ENCODE data around the gene ATP8A2. TPM values are rescaled to one million over a fixed set of nuclear protein-coding genes. Genes with fewer than 3 reads are reported as not detected.

ATP8A2 gene
- polyA plus RNA-seq, 1 donor from 2014 or later = 11.9 TPM

DNA sequence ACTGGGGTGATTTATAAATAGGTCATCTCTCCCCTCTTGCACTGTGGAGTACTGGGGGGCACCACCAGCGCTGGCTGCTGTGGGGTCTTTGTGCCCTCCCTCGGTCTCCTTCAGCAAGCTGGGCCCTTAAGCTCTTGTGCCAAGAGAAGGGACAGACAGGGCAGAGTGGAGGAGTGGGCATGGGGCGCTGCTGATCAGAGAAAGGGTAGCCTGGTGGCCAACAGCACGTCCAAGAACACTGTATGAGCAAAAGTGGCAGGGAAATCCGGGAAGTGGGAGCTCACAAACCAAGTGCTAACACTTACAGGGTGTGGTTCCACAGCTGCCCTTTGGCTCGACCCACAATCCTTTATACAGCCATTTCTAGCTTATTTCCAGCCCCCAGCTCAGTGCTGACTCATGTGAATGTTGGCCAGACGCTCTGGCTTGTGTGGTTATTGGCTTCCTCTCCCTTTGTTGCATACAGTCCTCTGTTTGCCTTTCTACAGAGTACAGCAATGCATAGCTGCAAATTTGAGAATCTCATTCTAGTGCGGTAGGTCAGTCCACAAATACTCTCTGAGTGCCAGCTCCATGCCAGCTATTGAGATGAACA lies 381.3 kb downstream of the ATP8A2 start:
- no peaks in the 10 kb centered on the region for H3K27me3 ChIP-seq (ENCODE audit: insufficient read depth, low read depth, low read length)
- H2AFZ ChIP-seq (ENCODE audit: low read depth, low read length) = no peak overlapping the region
- H3K27ac ChIP-seq (ENCODE audit: low read length) = no peak overlapping the region
- no peak overlapping the region for H3K4me2 ChIP-seq (ENCODE audit: low read length)
- no peak overlapping the region for H3K9ac ChIP-seq (ENCODE audit: low read length)
- H3K9me2 ChIP-seq (ENCODE audit: insufficient read depth, low read length) = no peaks in the 10 kb centered on the region
- no peaks in the 10 kb centered on the region for H4K20me1 ChIP-seq (ENCODE audit: insufficient read depth)
- no peaks in the 10 kb centered on the region for H3K9me3 ChIP-seq (ENCODE audit: low read length)
- TF ChIP-seq EZH2 (IDR thresholded peaks at IDR 0.05; ENCODE audit: borderline replicate concordance, insufficient read depth, low read length, poor library complexity, severe bottlenecking) (no peak), EP300 (conservative IDR thresholded peaks at IDR 0.05; ENCODE audit: poor library complexity, severe bottlenecking) (no peak), RAD21 (conservative IDR thresholded peaks at IDR 0.05) (no peak), POLR2AphosphoS5 (IDR thresholded peaks at IDR 0.05) (no peak), TAF1 (IDR thresholded peaks at IDR 0.05; ENCODE audit: low read depth) (no peak), MXI1 (conservative IDR thresholded peaks at IDR 0.05; ENCODE audit: poor library complexity, severe bottlenecking) (no peak), SMC3 (conservative IDR thresholded peaks at IDR 0.05; ENCODE audit: poor library complexity) (no peak)
- TF ChIP-seq, protein P1, sequence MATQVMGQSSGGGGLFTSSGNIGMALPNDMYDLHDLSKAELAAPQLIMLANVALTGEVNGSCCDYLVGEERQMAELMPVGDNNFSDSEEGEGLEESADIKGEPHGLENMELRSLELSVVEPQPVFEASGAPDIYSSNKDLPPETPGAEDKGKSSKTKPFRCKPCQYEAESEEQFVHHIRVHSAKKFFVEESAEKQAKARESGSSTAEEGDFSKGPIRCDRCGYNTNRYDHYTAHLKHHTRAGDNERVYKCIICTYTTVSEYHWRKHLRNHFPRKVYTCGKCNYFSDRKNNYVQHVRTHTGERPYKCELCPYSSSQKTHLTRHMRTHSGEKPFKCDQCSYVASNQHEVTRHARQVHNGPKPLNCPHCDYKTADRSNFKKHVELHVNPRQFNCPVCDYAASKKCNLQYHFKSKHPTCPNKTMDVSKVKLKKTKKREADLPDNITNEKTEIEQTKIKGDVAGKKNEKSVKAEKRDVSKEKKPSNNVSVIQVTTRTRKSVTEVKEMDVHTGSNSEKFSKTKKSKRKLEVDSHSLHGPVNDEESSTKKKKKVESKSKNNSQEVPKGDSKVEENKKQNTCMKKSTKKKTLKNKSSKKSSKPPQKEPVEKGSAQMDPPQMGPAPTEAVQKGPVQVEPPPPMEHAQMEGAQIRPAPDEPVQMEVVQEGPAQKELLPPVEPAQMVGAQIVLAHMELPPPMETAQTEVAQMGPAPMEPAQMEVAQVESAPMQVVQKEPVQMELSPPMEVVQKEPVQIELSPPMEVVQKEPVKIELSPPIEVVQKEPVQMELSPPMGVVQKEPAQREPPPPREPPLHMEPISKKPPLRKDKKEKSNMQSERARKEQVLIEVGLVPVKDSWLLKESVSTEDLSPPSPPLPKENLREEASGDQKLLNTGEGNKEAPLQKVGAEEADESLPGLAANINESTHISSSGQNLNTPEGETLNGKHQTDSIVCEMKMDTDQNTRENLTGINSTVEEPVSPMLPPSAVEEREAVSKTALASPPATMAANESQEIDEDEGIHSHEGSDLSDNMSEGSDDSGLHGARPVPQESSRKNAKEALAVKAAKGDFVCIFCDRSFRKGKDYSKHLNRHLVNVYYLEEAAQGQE (IDR thresholded peaks at IDR 0.05; ENCODE audit: borderline replicate concordance) = no peak
- TF ChIP-seq, protein P2, sequence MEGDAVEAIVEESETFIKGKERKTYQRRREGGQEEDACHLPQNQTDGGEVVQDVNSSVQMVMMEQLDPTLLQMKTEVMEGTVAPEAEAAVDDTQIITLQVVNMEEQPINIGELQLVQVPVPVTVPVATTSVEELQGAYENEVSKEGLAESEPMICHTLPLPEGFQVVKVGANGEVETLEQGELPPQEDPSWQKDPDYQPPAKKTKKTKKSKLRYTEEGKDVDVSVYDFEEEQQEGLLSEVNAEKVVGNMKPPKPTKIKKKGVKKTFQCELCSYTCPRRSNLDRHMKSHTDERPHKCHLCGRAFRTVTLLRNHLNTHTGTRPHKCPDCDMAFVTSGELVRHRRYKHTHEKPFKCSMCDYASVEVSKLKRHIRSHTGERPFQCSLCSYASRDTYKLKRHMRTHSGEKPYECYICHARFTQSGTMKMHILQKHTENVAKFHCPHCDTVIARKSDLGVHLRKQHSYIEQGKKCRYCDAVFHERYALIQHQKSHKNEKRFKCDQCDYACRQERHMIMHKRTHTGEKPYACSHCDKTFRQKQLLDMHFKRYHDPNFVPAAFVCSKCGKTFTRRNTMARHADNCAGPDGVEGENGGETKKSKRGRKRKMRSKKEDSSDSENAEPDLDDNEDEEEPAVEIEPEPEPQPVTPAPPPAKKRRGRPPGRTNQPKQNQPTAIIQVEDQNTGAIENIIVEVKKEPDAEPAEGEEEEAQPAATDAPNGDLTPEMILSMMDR (IDR thresholded peaks at IDR 0.05; ENCODE audit: poor library complexity, severe bottlenecking) = no peak
- H3K79me2 ChIP-seq (replicated peaks; ENCODE audit: insufficient read depth, low read length) = no peaks in the 10 kb centered on the region
- H3F3A ChIP-seq (ENCODE audit: insufficient read depth, low read length, poor library complexity, severe bottlenecking) = no peaks in the 10 kb centered on the region
- no peaks in the 10 kb centered on the region for H3K36me3 ChIP-seq (ENCODE audit: insufficient read depth, low read length)
- H3K4me3 ChIP-seq (ENCODE audit: low read length) = no peak overlapping the region

DNA sequence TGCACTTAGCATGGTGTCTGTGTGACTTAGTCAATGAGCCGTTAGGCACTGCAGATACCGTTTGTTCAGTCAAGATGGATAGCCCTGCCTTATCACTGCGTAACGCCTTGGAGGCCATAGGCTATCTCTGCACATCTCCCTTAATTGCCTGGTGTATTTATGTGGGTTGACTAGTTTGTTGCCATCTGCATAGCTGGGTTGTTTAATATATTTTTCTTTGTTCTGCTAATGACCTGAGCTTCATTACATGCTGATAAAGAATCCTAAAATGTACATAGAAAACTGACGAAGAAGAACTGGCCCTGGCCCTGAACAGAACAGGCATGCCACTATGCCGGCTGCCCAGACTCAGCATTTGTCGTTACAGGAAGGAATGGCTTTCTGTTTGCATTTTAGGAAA lies 382.2 kb downstream of the ATP8A2 start:
- Histone ChIP-seq H4K20me1 (ENCODE audit: insufficient read depth) (no peaks in the 10 kb centered on the region), H3K4me3 (ENCODE audit: low read length) (no peak overlapping the region), H2AFZ (ENCODE audit: low read depth, low read length) (no peak overlapping the region), H3K36me3 (ENCODE audit: insufficient read depth, low read length) (no peaks in the 10 kb centered on the region), H3F3A (ENCODE audit: insufficient read depth, low read length, poor library complexity, severe bottlenecking) (no peaks in the 10 kb centered on the region), H3K27ac (ENCODE audit: low read length) (no peak overlapping the region), H3K27me3 (ENCODE audit: insufficient read depth, low read depth, low read length) (no peaks in the 10 kb centered on the region), H3K79me2 (replicated peaks; ENCODE audit: insufficient read depth, low read length) (no peaks in the 10 kb centered on the region), H3K9me2 (ENCODE audit: insufficient read depth, low read length) (no peaks in the 10 kb centered on the region), H3K4me2 (ENCODE audit: low read length) (no peak overlapping the region), H3K9me3 (ENCODE audit: low read length) (no peaks in the 10 kb centered on the region), H3K9ac (ENCODE audit: low read length) (no peak overlapping the region)
- TF ChIP-seq TAF1 (IDR thresholded peaks at IDR 0.05; ENCODE audit: low read depth) (no peak), EP300 (conservative IDR thresholded peaks at IDR 0.05; ENCODE audit: poor library complexity, severe bottlenecking) (no peak), RAD21 (conservative IDR thresholded peaks at IDR 0.05) (no peak), POLR2AphosphoS5 (IDR thresholded peaks at IDR 0.05) (no peak), SMC3 (conservative IDR thresholded peaks at IDR 0.05; ENCODE audit: poor library complexity) (no peak), MXI1 (conservative IDR thresholded peaks at IDR 0.05; ENCODE audit: poor library complexity, severe bottlenecking) (no peak), EZH2 (IDR thresholded peaks at IDR 0.05; ENCODE audit: borderline replicate concordance, insufficient read depth, low read length, poor library complexity, severe bottlenecking) (no peak)
- TF ChIP-seq, protein P1 (IDR thresholded peaks at IDR 0.05; ENCODE audit: borderline replicate concordance) = no peak
- TF ChIP-seq, protein P2 (IDR thresholded peaks at IDR 0.05; ENCODE audit: poor library complexity, severe bottlenecking) = no peak
